ENCODE results near the gene C1orf174.

The C1orf174 gene

DNA sequence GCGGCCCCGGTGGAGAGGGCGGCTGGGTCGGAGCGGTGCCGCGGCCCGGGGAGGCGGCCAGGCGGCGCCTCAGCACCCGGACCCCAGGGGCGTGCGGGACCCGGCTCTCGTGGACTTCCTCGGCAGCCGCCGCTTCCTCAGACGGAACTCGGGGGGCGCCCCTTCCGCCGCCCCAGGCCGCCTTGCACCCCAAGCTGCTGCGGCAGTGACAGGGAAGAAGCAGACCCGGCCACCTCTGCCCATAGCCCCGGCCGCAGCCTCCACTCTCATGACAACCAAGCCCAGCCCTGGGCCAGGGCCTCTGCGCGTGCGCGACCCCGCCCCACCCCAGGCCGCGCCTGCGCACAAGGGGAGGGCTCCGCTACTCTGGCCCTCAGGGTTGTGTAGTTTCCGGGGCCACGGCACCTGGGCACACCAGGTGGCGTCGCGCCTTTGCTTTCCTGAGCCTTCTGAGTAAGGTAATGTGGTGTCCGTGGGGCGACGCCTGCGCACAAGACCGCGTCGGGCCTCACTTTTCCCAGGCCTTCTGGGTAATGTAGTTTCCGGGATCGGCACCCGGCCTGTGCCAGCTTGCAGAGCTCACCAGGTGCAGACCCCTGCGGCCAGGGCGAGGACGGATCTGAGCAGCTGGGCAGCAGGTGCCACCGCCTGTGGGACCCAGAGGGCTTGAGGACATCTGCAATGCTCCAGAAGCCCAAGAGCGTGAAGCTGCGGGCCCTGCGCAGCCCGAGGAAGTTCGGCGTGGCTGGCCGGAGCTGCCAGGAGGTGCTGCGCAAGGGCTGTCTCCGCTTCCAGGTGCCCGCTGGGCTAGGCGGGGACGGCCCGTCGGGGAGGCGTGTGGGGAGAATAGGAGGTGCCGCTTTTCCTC lies 42.9 kb downstream of the C1orf174 start, which contains the start of the genes CEP104 and DFFB:
CEP104 (minus strand) TSS at position 289 of the 868 bp plus-strand sequence. CDS start 4,804 bp downstream, outside the sequence.
DFFB (plus strand) TSS at position 554 of the 868 bp plus-strand sequence; CDS start at position 682, 128 bp downstream.
- TF ChIP-seq, protein P1, sequence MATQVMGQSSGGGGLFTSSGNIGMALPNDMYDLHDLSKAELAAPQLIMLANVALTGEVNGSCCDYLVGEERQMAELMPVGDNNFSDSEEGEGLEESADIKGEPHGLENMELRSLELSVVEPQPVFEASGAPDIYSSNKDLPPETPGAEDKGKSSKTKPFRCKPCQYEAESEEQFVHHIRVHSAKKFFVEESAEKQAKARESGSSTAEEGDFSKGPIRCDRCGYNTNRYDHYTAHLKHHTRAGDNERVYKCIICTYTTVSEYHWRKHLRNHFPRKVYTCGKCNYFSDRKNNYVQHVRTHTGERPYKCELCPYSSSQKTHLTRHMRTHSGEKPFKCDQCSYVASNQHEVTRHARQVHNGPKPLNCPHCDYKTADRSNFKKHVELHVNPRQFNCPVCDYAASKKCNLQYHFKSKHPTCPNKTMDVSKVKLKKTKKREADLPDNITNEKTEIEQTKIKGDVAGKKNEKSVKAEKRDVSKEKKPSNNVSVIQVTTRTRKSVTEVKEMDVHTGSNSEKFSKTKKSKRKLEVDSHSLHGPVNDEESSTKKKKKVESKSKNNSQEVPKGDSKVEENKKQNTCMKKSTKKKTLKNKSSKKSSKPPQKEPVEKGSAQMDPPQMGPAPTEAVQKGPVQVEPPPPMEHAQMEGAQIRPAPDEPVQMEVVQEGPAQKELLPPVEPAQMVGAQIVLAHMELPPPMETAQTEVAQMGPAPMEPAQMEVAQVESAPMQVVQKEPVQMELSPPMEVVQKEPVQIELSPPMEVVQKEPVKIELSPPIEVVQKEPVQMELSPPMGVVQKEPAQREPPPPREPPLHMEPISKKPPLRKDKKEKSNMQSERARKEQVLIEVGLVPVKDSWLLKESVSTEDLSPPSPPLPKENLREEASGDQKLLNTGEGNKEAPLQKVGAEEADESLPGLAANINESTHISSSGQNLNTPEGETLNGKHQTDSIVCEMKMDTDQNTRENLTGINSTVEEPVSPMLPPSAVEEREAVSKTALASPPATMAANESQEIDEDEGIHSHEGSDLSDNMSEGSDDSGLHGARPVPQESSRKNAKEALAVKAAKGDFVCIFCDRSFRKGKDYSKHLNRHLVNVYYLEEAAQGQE (IDR thresholded peaks at IDR 0.05; ENCODE audit: insufficient replicate concordance, low read depth): no peak
- TF ChIP-seq CTCF (IDR thresholded peaks at IDR 0.05; ENCODE audit: insufficient read depth, low read length) (no peak), POLR2AphosphoS5 (IDR thresholded peaks at IDR 0.05; ENCODE audit: low read depth) (no peak; the same call in 1 of the 2 replicates), SPI1 (IDR thresholded peaks at IDR 0.05; ENCODE audit: borderline replicate concordance, low read depth) (no peak), GABPA (IDR thresholded peaks at IDR 0.05; ENCODE audit: low read depth) (no peak)
- Histone ChIP-seq H3K27ac (replicated peaks) (peak within 1 kb of the TSS; percentile 66), H3K4me3 (replicated peaks; ENCODE audit: insufficient read depth, low read length) (peak within 1 kb of the TSS; percentile 80), H3K27me3 (ENCODE audit: insufficient read depth, poor library complexity, severe bottlenecking) (no peaks in the 10 kb centered on the region)
- DNase-seq (ENCODE audit: low read depth in 1 of 2, low spot score in 1 of 2): peak; percentile 96 to 97

DNA sequence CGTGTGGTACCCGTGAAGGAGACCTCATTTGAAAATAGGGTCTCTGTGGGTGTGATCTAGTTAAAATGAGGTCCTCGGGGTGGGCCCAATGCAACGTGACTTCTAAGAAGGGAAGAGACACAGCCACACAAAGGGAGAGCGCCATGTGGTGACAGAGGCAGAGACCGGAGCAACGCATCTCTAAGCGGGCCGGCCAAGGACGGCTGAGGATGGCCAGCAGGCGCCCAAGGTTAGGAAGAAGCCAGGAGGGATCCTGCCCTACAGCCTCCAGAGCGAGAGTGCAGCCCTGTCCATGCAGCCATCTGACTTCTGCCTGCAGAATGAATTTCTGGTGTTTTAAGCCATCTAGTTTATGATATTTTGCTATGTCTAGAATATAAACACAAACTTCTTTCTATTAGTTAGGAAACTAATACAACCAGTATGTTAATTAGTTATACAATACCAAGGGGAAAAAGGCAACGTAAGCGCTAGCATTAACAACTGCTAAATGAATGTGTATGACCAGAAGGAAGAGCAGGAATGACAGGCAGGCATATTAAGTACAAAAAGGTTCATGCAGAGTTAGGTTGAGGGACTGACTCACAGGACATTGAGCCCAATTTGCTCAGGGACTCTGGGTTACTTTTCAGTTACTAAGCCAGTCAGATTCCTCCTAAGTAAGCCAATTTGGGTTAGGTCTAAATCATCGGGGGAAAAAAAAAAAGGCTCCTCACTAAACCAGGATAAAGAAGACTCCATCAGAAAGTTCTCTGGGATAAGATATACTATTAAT lies 47.2 kb downstream of the C1orf174 start:
- DNase-seq (ENCODE audit: low read depth in 1 of 2, low spot score in 1 of 2): no peak
- Histone ChIP-seq H3K4me3 (replicated peaks; ENCODE audit: insufficient read depth, low read length) (no peak overlapping the region), H3K27me3 (ENCODE audit: insufficient read depth, poor library complexity, severe bottlenecking) (no peaks in the 10 kb centered on the region), H3K27ac (replicated peaks) (no peak overlapping the region)
- TF ChIP-seq, protein P1 (IDR thresholded peaks at IDR 0.05; ENCODE audit: insufficient replicate concordance, low read depth): no peak
- TF ChIP-seq GABPA (IDR thresholded peaks at IDR 0.05; ENCODE audit: low read depth) (no peak), POLR2AphosphoS5 (IDR thresholded peaks at IDR 0.05; ENCODE audit: low read depth) (no peak), CTCF (IDR thresholded peaks at IDR 0.05; ENCODE audit: insufficient read depth, low read length) (no peak), SPI1 (IDR thresholded peaks at IDR 0.05; ENCODE audit: borderline replicate concordance, low read depth) (no peak)

DNA sequence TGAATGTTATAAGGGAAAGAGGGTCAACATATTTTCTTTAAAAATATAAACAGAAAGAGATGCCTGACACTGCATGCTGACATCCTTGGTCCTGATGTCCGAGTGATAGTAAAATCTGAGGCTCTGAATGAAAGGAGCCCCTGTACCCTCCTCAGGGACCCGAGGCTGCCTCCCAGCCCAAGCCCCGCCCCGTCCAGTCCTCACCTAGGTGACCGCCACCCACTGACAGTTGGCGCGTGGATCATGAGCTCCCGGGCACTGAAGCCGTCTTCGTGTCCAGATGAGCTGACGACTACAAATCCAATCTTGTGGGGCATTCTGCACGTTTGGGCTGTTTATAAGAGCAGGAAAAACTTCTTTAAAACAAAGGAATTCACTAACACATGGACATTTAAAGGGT lies 48.0 kb downstream of the C1orf174 start:
- Histone ChIP-seq H3K27me3 (ENCODE audit: insufficient read depth, poor library complexity, severe bottlenecking) (no peaks in the 10 kb centered on the region), H3K4me3 (replicated peaks; ENCODE audit: insufficient read depth, low read length) (no peak overlapping the region), H3K27ac (replicated peaks) (no peak overlapping the region)
- no peak for DNase-seq (ENCODE audit: low read depth in 1 of 2, low spot score in 1 of 2)
- no peak for TF ChIP-seq POLR2AphosphoS5 (IDR thresholded peaks at IDR 0.05; ENCODE audit: low read depth)
- TF ChIP-seq SPI1 (IDR thresholded peaks at IDR 0.05; ENCODE audit: borderline replicate concordance, low read depth): no peak
- TF ChIP-seq GABPA (IDR thresholded peaks at IDR 0.05; ENCODE audit: low read depth): no peak
- TF ChIP-seq, protein P1 (IDR thresholded peaks at IDR 0.05; ENCODE audit: insufficient replicate concordance, low read depth): no peak
- no peak for TF ChIP-seq CTCF (IDR thresholded peaks at IDR 0.05; ENCODE audit: insufficient read depth, low read length)
